Uterus (tissue), 2 donors: Measurements from ENCODE around the gene APOBEC3F.

Source experiments
- CTCF ChIP-seq, 4 experiments: fragments of 200-600 bp in 2 of 4; fragments of 450-650 bp in 2 of 4; sonication (generic) in 2 of 4; IDR thresholded peaks; one replicate each; pipeline ENCODE4 v1.5.1; 2016 to 2019; ENCODE audit warnings: antibody characterized with exemption in 4 of 4, mild to moderate bottlenecking in 2 of 4, moderate library complexity in 1 of 4
- POLR2A ChIP-seq, 2 donors: fragments of 450-650 bp; IDR thresholded peaks; one replicate each; pipeline ENCODE4 v1.6.1; 2016; ENCODE audit warnings: antibody characterized with exemption in 2 of 2, mild to moderate bottlenecking in 1 of 2, moderate library complexity in 1 of 2

- TF ChIP-seq POLR2A (IDR thresholded peaks at IDR 0.05) (no peak), CTCF (IDR thresholded peaks at IDR 0.05) (no peak)
Measured at GRCh38 chr22:39007177-39007576, 33.5 kb upstream of the APOBEC3F start.
